NAMALWA (cell line): ENCODE measurements around the gene OTOG.
"Not testable (repeated sequence)": the region's sequence is repeated elsewhere in the genome, so short reads cannot be mapped to it uniquely, and the experiment has no call there.

ENCODE experiments used
- DNase-seq: peaks from one replicate; pipeline ENCODE4 v3.0.0-alpha.2; 2015; ENCODE audit warnings: low spot score

OTOG gene

DNA sequence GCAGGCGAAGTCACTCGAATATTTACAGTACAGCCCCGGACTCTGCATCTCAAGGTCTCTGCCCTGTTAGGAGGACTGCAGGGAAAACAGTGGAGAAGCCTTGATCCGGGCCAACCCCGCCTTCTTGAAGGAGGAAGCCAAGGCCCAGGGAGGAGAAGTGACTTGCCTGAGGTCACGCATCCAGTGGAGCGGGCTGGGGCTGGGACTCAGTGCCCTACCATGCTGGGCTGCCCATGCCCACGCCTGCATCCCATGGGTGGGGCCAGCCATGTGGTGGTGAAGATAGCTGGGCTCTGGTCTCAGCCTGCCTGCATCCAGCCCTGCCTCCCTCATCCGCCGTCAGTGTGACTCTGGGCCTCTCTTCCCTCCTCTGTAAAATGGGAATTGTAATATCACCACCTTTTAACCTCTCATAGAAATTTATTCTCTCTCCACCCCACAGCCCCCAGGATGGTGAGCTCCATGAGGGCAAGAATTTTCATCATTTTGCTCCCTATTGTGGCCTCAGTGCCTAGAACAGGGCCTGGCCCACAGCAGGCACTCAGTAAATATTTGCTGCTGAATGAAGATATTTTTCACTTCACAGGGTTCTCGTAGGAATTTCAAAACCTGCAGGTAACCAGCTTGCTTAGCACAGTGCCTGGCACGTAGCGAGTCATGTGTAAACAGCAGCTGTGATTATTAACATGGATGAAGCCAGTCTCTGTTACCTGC, 57.3 kb downstream of the OTOG start:
- no peak for DNase-seq

DNA sequence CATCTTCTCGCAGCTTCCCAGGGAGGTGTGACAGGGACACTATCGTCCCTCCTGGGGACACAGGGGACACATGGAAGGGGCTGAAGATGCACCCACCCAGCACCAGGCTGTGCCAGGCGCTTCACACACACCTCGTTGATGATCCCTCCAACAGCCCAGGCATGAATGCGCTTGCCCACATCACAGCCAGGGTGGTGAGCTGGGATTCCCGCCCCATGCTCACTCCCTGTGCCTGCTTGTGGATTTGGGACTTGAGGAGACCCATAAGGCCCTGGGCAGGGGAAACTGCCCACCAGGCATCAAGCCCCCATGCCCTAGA, 57.8 kb downstream of the OTOG start:
- no peak for DNase-seq

- DNase-seq: no peak
Observed at GRCh38 chr11:17605651-17606122, 58.6 kb downstream of the OTOG start.

DNA sequence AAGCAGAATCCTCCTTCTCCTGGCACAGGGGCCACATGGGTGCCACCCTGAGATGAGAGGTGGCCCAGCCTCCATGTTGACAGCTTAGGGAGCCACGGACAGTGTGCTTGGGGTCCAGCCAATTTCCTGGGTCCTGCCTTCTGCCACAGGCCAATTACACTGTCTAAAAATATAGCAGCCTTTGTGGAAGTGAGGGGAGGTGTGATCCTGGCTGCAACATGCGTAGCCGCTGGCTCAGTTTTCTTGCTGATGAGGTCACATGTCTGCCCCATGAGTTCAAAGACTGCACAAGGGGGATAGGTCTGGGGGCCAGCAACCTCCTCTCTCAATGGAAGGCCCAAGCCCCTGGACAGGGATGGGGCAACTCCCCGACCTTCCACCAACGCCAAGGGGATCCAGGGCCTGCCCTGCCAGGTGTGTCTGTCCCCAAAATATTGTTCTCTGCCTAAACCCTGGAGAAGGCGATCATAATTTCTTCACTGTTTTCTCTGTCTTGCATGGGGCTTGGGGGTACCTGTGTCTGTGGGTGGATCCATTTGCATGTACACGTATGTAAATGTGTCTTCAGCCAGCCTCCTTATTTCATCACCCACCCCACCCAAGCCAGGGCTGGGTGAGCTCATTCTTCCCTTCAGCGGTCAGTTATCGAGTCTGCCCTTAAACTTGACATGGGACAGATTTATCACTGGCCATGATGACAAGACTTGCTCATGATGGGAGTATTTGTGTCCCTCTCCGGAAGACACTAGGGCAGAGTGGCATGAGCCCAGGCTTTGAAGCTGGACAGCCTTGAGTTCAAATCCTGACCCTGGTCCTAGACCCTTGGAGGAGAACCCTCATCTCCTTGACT, 59.4 kb downstream of the OTOG start:
- DNase-seq: no peak

DNA sequence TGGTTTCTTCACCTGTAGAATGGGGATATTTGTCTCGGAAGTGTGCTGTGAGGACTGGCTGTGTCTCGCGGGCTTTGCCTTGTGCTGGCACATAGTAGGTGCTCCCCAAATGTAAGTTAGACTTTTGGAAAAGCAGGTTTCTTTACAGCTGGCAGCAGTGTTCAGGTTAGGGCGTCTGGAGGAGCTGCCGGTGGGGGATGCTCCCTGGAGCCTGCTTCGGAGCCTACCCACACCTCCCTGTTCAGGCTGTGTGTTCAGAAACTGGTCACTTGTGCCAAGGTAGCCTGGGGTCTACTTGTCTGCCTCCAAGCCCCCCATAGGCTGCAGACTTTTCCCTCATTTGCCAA, 60.0 kb downstream of the OTOG start:
- DNase-seq: no peak

DNA sequence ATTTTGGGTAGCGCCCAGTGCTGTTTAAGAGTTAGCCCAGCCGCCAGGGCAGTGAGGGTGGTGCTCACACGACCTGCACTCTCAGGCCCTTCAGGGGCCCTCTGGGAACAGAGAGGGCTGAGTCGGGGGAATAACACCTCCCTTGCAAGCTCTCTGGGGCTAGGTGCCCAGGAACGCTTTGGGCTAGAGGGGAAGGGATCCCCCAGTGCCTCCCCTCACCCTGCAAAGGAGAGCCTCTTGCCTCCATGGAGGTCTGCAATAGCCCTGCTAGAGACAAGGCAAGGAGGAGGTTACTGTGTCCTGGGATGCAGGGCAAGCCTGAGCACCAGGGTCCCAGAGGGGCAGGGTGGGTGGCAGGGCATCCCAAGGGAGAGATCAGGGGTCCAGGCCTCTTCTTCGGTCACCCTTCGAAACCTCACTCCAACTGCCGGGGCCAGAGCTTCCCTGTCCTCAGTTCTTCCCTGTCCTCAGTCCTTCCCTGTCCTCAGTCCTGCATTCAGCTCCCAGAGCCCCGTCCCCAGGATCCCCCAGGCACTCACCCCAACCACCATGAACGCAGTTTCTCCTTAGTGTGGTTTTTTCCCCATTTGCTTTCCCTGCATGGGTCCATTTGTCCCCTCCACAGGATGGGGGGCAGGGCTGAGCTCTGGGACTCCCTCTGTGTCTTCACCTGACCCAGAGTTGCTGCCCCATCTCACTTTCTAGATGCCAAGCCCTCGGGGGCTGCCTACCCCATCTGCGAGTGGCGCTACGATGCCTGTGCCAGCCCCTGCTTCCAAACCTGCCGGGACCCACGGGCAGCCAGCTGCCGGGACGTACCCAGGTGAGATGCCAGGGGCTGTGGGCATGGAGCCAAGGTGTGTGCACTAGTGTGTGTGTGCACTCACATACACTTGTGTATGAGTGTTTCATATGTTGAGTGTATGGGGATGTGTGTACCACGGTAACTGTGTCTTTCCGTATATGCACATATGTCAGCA, 60.8 kb downstream of the OTOG start:
- no peak for DNase-seq

- no peak for DNase-seq
Observed at GRCh38 chr11:17608821-17609220, 61.8 kb downstream of the OTOG start.

DNA sequence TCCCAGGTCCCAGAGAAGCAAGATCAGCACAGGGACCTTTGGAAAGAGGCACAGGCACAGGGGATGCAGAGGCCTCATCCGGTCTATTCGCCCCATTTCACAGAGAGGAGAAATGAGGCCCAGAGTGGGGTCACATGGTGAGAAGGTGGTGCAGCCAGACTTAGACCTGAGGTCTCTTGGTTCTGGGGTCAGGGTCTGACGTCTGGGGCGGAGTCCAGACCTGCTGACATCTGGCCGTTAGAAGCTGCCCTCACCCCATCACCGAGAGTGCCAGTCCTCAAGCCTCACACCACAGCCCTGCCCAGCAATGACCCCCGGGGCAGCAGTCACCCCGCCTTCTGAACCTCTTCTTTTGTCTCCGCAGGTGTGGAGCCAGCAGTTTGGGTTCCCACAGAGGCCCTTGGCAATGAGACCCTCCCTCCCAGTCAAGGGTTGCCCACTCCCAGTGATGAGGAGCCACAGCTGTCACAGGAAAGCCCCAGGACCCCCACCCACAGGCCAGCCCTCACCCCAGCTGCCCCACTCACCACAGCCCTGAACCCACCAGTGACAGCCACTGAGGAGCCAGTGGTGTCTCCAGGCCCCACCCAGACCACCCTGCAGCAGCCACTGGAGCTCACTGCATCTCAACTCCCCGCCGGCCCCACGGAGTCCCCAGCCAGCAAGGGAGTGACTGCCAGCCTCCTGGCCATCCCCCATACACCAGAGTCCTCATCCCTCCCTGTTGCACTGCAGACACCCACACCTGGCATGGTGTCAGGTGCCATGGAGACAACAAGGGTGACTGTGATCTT, 62.4 kb downstream of the OTOG start:
- no peak for DNase-seq

GRCh38 chr11:17610085-17610894, 63.2 kb downstream of the OTOG start:
- no peak for DNase-seq

DNA sequence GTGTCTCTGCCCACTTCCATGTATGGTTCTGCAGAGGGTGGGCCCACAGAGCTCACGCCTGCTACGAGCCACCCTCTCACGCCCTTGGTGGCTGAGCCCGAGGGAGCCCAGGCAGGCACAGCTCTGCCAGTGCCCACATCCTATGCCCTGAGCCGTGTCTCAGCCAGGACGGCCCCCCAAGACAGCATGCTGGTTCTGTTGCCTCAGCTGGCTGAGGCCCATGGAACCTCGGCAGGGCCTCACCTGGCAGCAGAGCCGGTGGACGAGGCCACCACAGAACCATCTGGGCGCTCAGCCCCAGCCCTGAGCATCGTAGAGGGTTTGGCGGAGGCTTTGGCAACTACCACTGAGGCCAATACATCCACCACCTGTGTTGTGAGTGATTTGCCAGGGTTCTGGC, 64.0 kb downstream of the OTOG start:
- no peak for DNase-seq

- no peak for DNase-seq
Observed at GRCh38 chr11:17611503-17612220, 64.6 kb downstream of the OTOG start.

DNA sequence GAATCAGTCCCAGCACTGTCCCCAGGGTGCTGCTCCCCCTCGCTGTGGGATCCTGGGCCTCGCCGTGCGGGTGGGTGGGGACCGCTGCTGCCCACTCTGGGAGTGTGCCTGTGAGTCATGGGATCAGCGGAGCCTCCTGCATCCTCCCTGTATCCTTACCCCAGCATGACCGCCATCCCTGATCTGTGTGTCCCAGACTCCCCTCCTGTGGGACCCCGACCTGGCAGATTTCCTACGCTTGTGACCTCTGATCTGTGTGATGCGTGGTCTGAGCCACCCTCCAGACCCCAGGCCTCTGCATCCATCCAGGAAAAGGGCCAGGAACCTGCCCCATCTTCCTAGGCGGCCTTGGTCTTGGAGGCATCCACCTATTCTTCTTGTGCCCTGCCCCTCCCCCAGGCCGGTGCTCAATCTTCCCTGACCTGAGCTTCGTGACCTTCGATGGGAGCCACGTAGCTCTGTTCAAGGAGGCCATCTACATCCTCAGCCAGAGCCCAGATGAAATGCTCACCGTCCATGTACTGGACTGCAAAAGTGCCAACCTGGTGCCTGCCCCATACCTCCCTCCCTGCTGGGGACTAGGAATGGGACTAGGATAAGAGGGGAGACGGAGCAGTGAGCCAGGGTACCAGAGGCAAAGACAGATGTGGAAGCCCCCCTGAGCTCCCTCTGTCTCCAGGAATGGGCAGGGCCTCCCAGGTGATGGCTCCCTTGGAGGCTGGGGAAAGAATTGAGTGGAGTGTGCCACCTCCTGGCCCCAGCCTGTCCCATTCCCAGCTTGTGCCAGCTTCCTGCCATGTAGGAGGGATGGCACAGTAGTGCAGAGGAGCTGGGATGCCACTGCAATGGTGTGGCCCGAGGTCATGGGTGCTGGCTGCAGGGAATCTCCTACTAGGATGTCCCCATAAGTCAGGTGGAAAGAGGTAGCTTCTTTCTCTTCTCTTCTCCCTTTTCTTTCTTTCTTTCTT, 65.4 kb downstream of the OTOG start:
- no peak for DNase-seq

DNA sequence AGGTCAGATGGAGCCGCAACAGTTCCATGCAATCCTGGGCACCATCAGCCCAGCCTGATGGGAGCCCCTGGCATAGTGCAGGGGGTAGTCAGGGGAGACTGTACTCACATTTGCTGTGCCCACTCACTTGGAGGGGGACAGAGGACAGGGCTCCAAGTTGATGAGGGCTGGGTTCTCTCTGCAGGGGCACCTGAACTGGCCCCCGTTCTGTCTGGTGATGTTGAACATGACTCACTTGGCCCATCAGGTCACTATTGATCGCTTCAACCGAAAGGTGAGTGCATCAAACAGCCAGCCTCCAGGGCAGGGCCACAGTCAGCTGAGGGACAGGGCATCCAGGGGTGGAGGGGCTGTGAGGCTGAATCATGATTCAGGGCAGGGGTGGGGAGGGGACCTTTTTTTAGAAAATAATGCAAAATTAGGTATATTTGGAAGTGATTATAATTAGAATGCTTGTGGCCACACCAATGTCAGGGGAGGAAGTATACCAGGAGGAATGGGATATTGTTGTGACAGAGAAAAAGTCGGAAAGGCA, 66.4 kb downstream of the OTOG start:
- DNase-seq: no peak

DNA sequence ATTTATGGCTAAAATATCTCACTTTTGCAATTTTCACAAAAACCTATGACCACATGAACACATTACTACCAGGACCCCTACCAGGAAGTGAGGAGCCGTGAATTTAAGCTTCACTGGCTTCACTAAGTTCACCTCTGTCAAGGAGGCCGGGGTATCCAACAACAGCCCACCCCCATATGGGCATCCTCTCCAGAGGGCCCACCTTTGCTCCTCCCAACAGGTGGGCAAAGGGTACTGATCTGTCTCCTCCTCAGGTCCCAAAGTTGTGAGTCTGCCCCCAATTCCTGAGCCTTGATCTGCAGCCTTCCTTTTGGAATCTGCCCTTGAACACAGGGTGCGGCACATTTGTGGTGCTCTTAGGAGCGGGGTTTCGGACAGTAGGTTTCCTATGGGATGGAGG, 66.9 kb downstream of the OTOG start:
- DNase-seq: no peak

DNA sequence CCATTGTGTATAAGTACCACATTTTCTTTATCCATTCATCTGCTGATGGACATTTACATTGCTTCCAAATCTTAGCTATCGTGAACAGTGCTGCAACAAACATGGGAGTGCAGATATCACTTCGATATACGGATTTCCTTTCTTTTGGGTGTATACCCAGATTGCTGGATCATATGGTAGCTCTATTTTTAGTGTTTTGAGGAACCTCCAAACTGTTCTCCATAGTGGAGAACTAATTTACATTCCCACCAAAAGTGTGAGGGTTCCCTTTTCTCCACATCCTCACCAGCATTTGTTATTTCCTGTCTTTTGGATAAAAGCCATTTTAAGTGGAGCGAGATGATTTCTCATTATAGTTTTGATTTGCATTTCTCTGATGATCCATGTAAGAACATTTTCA, 75.7 kb downstream of the OTOG start:
- not testable (repeated sequence) for DNase-seq

GRCh38 chr11:17629113-17629512, 82.1 kb downstream of the OTOG start:
- DNase-seq: no peak

- no peak for DNase-seq
Observed at GRCh38 chr11:17630936-17631335, 83.9 kb downstream of the OTOG start.

GRCh38 chr11:17631702-17632365, 84.8 kb downstream of the OTOG start:
- no peak for DNase-seq
